ENCODE data around the gene SEZ6L. TPM values are rescaled to one million over a fixed set of nuclear protein-coding genes. Genes with fewer than 3 reads are reported as not detected.
A peak's percentile ranks its signal among the peaks of the same experiment; 100 is the strongest.

Gene SEZ6L
- polyA plus RNA-seq, 4 donors, result 0.13 to 0.45 (median 0.24) TPM

- no peak for DNase-seq (ENCODE audit: low read depth in 4 of 4, low spot score in 3 of 4)
These were observed 67.7 kb downstream of the SEZ6L start for GRCh38 chr22:26236991-26237390.

- no peak for DNase-seq (ENCODE audit: low read depth in 4 of 4, low spot score in 3 of 4)
These were observed 69.3 kb downstream of the SEZ6L start for GRCh38 chr22:26238596-26238995.

DNA sequence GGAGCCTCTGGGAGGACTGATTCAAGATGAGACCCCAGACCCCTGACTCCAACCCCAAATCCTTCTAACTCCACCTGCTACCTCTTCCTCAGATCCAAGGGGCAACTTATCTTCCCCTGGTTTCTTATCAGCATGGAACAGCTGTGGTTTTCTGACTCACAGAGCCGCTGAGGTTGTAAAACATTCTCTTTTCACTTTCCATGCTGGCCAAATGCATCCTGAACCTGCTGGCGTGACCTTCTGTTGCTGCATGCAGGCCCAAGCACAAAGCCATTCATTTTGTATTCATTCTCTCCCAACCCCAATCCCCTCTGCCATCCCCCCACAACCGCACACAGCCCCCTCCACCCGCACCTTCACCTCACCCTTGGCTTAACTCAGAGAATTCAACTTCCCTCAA is 70.3 kb downstream of the SEZ6L start:
- no peak for DNase-seq (ENCODE audit: low read depth in 4 of 4, low spot score in 3 of 4)

DNA sequence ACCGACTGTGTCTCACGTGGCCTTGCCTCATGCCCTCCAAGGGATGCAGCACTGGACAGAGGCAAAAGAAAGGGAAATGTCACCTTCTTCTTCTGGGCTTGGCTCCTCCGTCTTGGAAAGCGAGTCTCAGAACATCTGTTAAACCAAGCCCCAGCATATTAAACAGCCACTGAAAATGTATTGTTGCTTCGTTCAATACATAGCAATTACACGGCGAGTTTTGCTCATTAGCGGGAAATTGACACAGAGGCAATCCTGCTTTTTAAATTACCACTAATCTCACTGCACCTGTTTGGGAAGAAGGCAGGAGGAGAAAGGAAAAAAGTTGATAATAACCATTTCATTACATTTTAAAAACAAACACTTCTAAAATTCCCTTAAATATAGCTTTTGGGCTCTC is 72.1 kb downstream of the SEZ6L start:
- DNase-seq (ENCODE audit: low read depth in 4 of 4, low spot score in 3 of 4), result no peak

GRCh38 chr22:26245001-26245400 is 75.7 kb downstream of the SEZ6L start:
- DNase-seq (ENCODE audit: low read depth in 4 of 4, low spot score in 3 of 4), result no peak

DNA sequence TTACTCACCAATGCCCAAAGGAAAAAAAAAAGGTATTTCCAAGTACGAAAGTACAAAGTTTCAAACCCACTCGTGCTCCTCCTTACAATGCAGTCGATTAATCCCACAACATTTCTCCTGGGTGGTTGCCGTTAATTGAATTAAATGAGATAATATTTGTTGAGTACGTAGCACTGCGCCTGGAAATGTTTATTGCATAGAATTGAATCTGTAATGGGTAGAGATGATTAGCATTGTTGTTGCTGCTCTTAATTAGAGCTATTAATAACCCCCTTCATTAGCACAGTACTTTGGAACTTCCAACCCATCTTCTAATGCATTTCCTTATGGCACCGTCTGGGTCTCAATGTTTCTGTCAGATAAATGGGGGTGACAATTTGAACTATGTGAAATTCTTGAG is 77.3 kb downstream of the SEZ6L start:
- no peak for DNase-seq (ENCODE audit: low read depth in 4 of 4, low spot score in 3 of 4)

GRCh38 chr22:26251869-26252268 is 82.6 kb downstream of the SEZ6L start:
- no peak for DNase-seq (ENCODE audit: low read depth in 4 of 4, low spot score in 3 of 4)

- DNase-seq (ENCODE audit: low read depth in 4 of 4, low spot score in 3 of 4), result peak in 3 of 4 donors; percentile 5 to 14 (median 7)
These were observed 90.2 kb downstream of the SEZ6L start for GRCh38 chr22:26259510-26259909.

- DNase-seq (ENCODE audit: low read depth in 4 of 4, low spot score in 3 of 4), result no peak
These were observed 94.9 kb downstream of the SEZ6L start for GRCh38 chr22:26264162-26264561.

GRCh38 chr22:26265281-26265680 is 96.0 kb downstream of the SEZ6L start:
- DNase-seq (ENCODE audit: low read depth in 4 of 4, low spot score in 3 of 4), result no peak

GRCh38 chr22:26265909-26266308 is 96.6 kb downstream of the SEZ6L start:
- DNase-seq (ENCODE audit: low read depth in 4 of 4, low spot score in 3 of 4), result no peak

GRCh38 chr22:26267856-26268255 is 98.6 kb downstream of the SEZ6L start:
- DNase-seq (ENCODE audit: low read depth in 4 of 4, low spot score in 3 of 4), result no peak

GRCh38 chr22:26269572-26269971 is 100.3 kb downstream of the SEZ6L start:
- no peak for DNase-seq (ENCODE audit: low read depth in 4 of 4, low spot score in 3 of 4)

- DNase-seq (ENCODE audit: low read depth in 4 of 4, low spot score in 3 of 4), result no peak
These were observed 102.2 kb downstream of the SEZ6L start for GRCh38 chr22:26271427-26271826.

- no peak for DNase-seq (ENCODE audit: low read depth in 4 of 4, low spot score in 3 of 4)
These were observed 103.9 kb downstream of the SEZ6L start for GRCh38 chr22:26273011-26273675.

DNA sequence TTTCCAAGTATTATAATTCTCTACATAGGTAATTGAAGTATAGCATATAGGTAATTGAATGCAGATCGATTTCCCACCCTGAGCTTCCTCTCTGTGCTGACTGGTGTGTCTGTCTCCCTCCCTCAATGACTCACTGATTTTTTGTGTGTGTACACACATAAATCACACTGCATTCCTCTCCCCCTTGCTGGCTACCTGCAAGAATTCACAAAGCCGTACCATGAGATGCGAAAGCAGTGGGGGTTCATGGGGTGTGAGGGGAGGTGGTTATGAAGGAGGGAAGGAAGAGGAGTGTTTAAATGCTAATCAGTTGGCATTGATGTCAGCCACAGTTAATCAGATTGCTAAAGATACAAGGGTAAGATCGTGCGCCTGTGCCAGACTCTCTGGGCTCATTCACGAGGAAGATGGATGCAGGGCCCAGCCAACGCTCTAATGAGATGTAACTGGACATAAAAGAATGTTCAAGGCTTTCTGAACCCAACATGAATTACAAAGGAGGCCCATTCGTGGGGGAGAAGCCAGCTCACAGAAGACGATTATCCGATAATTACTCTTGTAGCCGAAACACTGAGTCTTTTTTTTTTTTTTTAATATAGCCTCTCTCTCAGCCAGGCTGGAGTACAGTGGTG is 107.4 kb downstream of the SEZ6L start:
- DNase-seq (ENCODE audit: low read depth in 4 of 4, low spot score in 3 of 4), result no peak

- no peak for DNase-seq (ENCODE audit: low read depth in 4 of 4, low spot score in 3 of 4)
These were observed 112.7 kb downstream of the SEZ6L start for GRCh38 chr22:26281941-26282340.

DNA sequence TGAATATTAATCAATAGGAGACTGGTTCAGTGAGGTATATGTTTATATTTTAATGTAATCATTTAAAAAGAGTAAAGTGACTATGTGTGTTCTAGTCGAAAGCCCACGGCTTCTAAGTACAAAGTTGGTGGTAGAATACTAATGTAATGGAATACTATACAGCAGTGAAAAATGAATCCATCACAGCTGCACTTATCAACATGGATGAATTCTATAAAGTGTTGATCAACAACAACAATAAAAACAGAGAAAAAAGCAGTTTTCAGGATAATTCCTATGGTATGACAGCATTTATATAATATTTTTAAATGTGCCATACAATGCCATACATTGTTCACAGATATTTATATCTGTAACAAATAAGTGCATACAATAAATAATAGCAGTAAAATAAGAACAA is 114.1 kb downstream of the SEZ6L start:
- DNase-seq (ENCODE audit: low read depth in 4 of 4, low spot score in 3 of 4), result no peak

- no peak for DNase-seq (ENCODE audit: low read depth in 4 of 4, low spot score in 3 of 4)
These were observed 116.4 kb downstream of the SEZ6L start for GRCh38 chr22:26285632-26286031.

DNA sequence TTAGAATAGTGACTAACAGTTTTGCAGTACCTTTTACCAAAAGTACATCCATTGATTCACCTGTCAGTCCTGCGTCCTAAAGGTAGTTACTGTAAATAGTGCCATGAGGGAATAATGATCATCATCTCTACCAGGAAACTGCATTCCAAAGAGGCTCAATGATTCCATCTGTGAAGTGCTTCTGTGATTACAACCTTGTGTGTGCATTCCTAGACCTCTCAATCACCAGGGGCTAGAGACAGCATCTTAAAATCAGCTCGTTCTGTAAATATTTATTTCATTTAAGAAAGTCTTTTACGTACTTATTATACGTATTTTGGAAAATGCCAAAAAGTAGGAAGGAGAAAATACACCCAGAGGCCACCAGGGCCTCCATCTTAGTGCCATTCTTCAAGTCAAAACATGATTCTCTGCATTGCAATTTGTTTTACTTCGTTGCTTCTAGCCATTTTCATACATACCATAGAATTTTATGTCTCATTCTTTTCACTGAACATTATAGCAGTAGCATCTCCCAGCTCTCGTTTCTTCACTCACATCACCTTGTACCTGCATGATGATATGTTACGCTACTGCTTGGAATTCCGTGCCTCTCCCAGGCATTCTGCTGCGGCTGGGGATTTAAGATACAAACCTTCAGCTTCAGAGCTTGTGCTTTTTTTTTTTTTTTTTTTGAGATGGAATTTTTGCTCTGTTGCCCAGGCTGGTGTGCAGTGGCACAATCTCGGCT is 117.0 kb downstream of the SEZ6L start:
- DNase-seq (ENCODE audit: low read depth in 4 of 4, low spot score in 3 of 4), result no peak

DNA sequence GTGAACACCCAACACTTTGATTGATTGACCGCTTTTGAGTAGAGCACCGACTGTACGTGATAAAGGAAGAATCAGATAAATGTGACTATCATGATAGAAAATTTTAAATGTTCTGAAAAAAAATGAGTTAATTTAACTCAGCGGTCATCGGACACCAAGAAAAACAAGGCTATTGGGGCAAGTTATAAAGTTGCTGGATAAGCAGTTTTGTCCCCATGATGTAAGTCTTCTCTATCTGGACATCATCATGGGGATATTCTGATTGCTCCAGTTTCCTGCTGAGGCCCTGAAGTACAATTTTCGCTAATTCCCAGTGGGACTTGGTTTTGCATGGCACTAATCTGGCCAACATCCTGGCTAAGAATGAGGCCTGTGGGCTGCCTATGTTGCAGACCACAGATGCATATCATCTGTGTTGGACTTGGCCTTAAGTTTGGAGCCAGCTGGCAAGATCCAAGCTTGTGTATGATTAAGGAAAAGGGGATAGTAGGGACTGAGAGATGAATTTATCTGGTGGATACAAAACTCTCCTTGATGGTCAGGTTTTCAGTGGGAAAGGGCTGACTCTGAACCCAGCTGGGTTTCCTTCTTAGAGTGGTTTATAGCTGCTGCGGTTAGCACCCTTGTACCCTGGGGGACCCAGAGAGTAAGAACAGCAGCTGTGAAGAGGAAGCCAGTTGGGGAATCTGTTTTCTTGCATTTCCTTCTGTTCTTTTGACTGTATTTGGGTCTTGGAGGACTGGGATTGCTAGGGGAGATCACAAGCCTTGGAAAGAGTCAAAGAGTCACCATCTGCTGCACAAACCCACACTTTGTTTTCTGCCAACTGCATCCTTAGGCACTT is 118.3 kb downstream of the SEZ6L start:
- no peak for DNase-seq (ENCODE audit: low read depth in 4 of 4, low spot score in 3 of 4)

Data from right renal pelvis (tissue), 4 donors.